Fibroblast of upper back skin (primary cell): ENCODE data around the gene GDE1.

Experiments used
- DNase-seq: peaks from one replicate; pipeline ENCODE4 v3.0.0-alpha.2; 2013

Gene GDE1

DNA sequence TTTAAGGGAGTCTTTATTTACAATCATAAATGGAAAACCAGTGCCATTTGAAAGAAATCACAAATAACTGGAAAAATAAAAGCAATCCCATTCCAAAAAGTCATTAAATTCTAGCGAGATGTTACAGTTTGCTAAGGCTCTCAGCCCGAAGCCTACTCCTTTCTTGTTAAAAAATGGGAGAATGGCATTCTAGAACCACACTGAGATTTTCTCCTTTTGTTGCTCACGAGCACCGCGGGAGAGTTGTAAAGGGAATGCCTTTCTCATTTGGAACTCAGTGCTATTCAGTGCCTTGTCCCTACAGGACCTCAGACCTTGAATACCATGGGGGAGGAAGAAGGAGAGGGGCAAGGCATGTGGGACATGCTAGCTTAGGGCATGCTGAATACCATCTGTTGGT lies 36.3 kb downstream of the GDE1 start:
- DNase-seq, result no peak

GRCh38 chr16:19484096-19484495 lies 37.8 kb downstream of the GDE1 start:
- DNase-seq, result no peak

DNA sequence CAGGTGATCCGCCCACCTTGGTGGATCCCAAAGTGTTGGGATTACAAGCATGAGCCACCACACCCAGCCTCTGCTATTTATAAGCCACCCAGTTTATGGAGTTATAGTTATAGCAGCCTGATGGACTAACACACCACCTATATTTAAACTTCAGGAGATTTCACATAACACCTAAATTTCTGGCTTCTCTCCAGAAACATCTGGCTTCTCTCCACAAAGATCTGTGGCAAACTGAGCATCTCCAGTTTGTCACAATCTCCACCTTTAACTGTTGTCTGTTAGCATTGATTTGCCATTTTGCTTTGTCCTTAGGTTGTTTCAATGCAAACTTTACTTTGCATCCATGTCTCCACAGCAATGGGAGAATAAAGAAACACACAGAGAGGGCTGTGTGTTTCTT lies 39.6 kb downstream of the GDE1 start:
- DNase-seq, result no peak

- no peak for DNase-seq
Observed at GRCh38 chr16:19481769-19482168, 40.1 kb downstream of the GDE1 start.

DNA sequence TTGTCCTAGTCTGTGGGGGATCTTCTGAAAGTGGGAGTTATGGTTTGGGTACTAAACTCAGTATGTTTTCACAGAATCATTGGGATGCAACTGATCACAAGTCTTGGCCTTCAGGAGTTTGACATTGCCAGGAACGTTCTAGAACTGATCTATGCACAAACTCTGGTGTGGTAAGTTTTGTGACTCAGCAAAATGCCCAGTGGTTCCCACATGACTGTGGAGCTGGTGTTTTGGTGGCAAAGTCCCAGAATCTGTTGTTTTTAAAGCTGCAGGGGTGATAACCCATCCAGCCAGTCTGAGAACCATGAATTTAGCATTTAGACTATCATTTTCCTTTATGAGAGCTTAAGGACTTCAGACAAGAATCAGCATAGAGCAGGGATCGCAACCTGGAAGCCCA lies 40.6 kb downstream of the GDE1 start:
- DNase-seq, result no peak

DNA sequence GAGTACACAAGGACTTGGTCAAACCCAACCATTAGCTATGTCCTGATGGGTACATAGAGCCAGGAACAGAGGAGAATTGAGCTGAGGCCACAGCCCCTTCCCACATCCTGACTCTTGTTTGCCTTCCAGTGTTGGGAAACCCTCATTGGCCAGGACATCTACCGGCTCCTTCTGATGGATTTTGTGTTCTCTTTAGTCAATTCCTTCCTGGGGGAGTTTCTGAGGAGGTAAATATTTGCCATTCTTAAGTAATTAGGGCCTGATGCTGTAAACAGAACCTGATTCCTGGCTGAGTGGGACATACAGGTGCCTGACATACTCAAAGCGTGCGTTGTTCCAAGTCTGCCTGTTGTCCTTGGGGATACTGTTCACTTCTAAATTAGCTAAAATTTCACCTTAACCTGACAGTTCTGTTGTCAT lies 42.6 kb downstream of the GDE1 start:
- no peak for DNase-seq

DNA sequence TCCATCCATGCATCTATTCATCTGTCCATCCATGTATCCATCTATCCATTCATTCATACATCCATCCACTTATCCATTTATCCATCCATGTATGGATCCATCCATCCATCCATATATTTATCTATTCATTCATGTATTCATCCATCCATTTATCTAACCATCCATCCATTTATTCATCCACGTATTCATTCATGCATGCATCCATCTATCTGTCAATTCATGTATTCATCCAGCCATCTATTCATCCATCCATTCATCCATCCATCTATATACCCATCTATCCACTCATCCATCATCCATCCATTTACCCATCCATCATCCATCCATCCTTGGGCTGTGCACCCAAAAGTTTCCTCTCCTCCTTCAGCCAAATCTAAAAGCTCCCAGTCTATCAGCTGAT lies 43.4 kb downstream of the GDE1 start:
- no peak for DNase-seq

DNA sequence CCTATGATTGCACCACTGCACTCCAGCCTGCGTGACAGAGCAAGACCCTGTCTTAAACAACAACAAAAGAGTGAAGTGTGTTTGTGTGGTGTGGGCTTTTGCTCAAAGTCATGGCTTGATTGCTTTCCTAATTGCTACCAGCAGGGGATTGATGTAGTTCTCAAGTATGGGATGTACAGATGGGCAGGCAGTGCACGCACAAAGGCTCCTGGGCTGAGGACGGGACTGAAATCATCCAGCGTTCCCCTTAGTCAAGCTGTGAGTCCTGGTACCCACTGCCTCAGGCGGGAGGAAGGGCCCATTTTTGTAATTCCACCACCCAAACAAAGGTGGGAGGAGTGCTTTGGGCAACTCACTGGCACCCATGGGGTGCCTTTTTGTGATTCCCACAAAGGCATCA lies 47.3 kb downstream of the GDE1 start:
- DNase-seq, result no peak

DNA sequence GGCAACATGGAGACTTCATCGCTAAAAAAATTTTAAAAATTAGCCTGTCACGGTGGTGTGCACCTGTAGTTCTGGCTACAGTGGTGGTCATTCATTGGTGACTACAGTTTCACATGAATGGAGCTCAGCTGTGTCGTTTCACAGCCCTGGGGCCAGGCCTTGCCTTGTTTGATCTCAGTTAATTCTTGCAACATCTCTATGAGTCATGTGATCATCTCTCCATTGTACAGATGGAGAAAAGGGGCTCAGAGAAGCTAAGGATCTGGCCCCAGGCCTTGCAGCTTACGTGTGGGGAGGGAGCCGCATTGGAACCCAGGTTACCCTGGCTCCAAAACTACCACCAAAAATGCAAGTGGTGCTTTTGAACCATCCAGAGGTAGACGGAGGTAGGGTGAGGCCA lies 49.4 kb downstream of the GDE1 start:
- no peak for DNase-seq

DNA sequence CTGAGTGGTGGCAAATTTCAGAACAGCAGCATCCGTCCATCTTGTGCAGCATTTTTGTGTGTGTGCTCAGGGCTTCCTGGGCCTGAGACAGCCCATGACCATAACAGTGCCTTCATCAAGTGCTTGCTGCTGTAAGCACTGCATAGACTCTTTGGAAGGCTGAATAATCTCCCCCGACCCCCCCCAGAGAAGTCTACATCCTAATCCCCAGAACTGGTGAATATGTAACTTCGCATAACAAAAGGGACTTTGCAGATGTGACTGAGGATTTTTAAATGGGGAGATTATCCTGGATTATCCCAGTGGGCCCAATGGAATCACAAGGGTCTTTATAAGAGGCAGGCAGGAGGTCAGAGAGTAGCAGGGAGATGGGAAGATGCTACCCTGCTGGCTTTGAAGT lies 53.6 kb downstream of the GDE1 start:
- DNase-seq, result no peak

DNA sequence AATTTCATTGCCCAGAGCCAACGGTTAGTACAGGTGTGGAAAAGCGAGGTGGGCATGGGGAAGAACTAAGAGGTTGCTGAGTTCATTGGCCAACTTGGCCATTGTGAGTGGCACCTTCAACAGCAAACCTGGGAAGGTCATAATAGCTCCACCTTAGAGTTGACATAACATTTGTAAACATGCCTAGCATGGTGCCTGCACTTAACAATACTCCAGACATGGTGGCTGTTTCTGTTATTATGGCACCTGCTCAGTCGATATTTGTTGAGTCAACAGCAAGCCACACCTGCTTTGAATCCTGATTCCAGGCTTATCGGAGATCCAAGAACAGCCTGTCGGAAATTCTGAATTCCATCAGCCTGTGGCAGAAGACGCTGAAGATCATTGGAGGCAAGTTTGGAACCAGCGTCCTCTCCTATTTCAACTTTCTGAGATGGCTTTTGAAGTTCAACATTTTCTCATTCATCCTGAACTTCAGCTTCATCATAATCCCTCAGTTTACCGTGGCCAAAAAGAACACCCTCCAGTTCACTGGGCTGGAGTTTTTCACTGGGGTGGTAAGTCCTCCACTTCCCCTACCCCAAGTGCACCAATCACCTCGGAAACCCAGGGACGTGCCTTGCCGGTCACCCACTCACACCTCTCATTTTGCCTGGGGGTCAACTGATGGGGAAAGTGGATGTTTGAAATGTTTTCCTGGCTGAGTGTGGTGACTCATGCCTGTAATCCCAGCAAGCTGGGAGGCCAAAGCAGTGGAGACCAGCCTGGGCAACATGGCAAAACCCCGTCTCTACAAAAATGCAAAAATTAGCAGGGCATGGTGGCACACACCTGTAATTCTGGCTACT lies 58.2 kb downstream of the GDE1 start:
- no peak for DNase-seq

DNA sequence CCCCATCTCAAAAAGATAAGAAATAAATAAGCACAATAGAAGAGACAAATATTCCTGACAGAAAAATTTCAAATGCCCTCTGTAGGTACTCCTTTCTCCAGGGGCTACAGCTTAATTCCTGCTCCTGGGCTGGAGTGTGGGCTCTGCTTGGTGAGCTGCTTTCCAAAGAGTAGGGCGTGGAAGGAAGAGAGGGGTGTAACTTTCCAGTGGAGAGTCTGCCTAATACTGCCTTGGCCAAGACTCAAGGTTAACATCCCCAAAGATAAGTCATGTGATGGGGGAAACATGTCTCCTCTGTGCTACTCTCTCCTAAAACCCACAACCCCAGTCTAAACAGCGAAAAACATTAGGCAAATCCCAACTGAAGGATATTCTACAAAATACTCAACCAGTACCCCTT lies 61.5 kb downstream of the GDE1 start:
- DNase-seq, result no peak

GRCh38 chr16:19458722-19459379 lies 63.0 kb downstream of the GDE1 start:
- no peak for DNase-seq
